Right forelimb (tissue), 1 donor: ENCODE data around the gene LUC7L3.
"Not testable (repeated sequence)": the region's sequence is repeated elsewhere in the genome, so short reads cannot be mapped to it uniquely, and the experiment has no call there.

ENCODE experiments used
- DNase-seq: peaks from one replicate; pipeline ENCODE4 v3.0.0-alpha.2; 2018

LUC7L3 gene

GRCh38 chr17:50686494-50687199, 32.8 kb upstream of the LUC7L3 start:
- peak; percentile 74 for DNase-seq

- DNase-seq = peak; percentile 43
These were observed 32.0 kb upstream of the LUC7L3 start for GRCh38 chr17:50687200-50688066.

- peak; percentile 34 for DNase-seq
These were observed 31.2 kb upstream of the LUC7L3 start for GRCh38 chr17:50688245-50688644.

- DNase-seq = peak; percentile 21
These were observed 30.2 kb upstream of the LUC7L3 start for GRCh38 chr17:50689251-50689650.

- DNase-seq = peak; percentile 57
These were observed 29.2 kb upstream of the LUC7L3 start for GRCh38 chr17:50689956-50690886.

- DNase-seq = no peak
These were observed 28.4 kb upstream of the LUC7L3 start for GRCh38 chr17:50690887-50691549.

GRCh38 chr17:50691550-50692447, 27.6 kb upstream of the LUC7L3 start:
- DNase-seq = peak; percentile 29

GRCh38 chr17:50692448-50693035, 26.9 kb upstream of the LUC7L3 start:
- DNase-seq = no peak

- peak; percentile 32 for DNase-seq
These were observed 26.2 kb upstream of the LUC7L3 start for GRCh38 chr17:50693036-50693682.

GRCh38 chr17:50696365-50696879, 23.0 kb upstream of the LUC7L3 start:
- no peak for DNase-seq

GRCh38 chr17:50697062-50697461, 22.3 kb upstream of the LUC7L3 start:
- DNase-seq = no peak

GRCh38 chr17:50697663-50698272, 21.6 kb upstream of the LUC7L3 start:
- DNase-seq = no peak

- DNase-seq = no peak
These were observed 20.0 kb upstream of the LUC7L3 start for GRCh38 chr17:50699410-50699809.

GRCh38 chr17:50703162-50703561, 16.2 kb upstream of the LUC7L3 start:
- no peak for DNase-seq

GRCh38 chr17:50707289-50708049, 11.9 kb upstream of the LUC7L3 start, which contains the start of gene ANKRD40:
ANKRD40 (minus strand) TSS chr17:50707914; CDS start chr17:50707654, 260 bp downstream.
- DNase-seq = peak; percentile 95

GRCh38 chr17:50708050-50709000, 11.1 kb upstream of the LUC7L3 start:
- no peak for DNase-seq

GRCh38 chr17:50709053-50709452, 10.3 kb upstream of the LUC7L3 start:
- not testable (repeated sequence) for DNase-seq
